ENCODE results near the gene MYBPH.

- TF ChIP-seq CTCF (IDR thresholded peaks at IDR 0.05) (no peak), POLR2A (IDR thresholded peaks at IDR 0.05) (no peak)
Observed at GRCh38 chr1:203129501-203130231, 46.0 kb downstream of the MYBPH start.

Measured in right lobe of liver (tissue), 4 donors.